Right lobe of liver (tissue), 6 donors: ENCODE results near the gene PTPRK. TPM values are rescaled to one million over a fixed set of nuclear protein-coding genes. Genes with fewer than 3 reads are reported as not detected.

Experiments
- ATAC-seq, 4 donors: fragments of 200-7000 bp; cut with Tn5 transposase; one replicate each; pipeline ENCODE4 v1.9.1; 2020; ENCODE audit warnings: mild to moderate bottlenecking in 4 of 4, moderate library complexity in 4 of 4
- DNase-seq, 3 donors: peaks; one replicate each; pipeline ENCODE4 v3.0.0-alpha.2; 2020
- H3K27ac ChIP-seq, 3 donors: fragments of 200-600 bp; one replicate each; pipeline ENCODE4 v1.8.0; 2022
- H3K27me3 ChIP-seq, 2 donors: fragments of 200-600 bp; one replicate each; pipeline ENCODE4 v1.8.0; 2022
- H3K36me3 ChIP-seq, 4 donors: fragments of 200-600 bp; sonication (generic) in 1 of 4; one replicate each; pipeline versions ENCODE4 v1.5.1 to v1.8.0; 2017 to 2022; ENCODE audit warnings: control low read depth in 1 of 4
- H3K4me1 ChIP-seq, 4 donors: fragments of 200-600 bp; sonication (generic) in 1 of 4; one replicate each; pipeline versions ENCODE4 v1.5.1 to v1.8.0; 2017 to 2022; ENCODE audit warnings: control low read depth in 1 of 4
- H3K4me3 ChIP-seq, 3 donors: fragments of 200-600 bp; one replicate each; pipeline ENCODE4 v1.8.0; 2022
- H3K9me3 ChIP-seq, 4 donors: fragments of 200-600 bp; sonication (generic) in 1 of 4; one replicate each; pipeline versions ENCODE4 v1.5.1 to v1.8.0; 2017 to 2022; ENCODE audit warnings: control low read depth in 1 of 4
- POLR2A ChIP-seq: fragments of 450-650 bp; IDR thresholded peaks from one replicate; pipeline ENCODE4 v1.6.1; 2017; ENCODE audit warnings: antibody characterized with exemption, mild to moderate bottlenecking
- WGBS: methylation state at CpG from one replicate; pipeline ENCODE4 v1.1.6; 2018; ENCODE audit warnings: low coverage, low lambda C conversion rate; ENCODE audit not compliant: insufficient coverage; ENCODE audit errors: missing lambda C conversion rate; 5-methylcytosine and 5-hydroxymethylcytosine counted together
- intact Hi-C, 2 donors: fragments of 100-400 bp; cut with DNase I; formaldehyde crosslinking; loops; one replicate each; pipeline versions ENCODE4 v1.11.2 to v1.14.1; 2022
- total RNA-seq, 6 experiments: library from RNA; depleted of rRNA in 2 of 6; stranded (reverse); fragments of >200 nt in 2 of 6; fragmentation: NEBNext Ultra II Directional in 3 of 6; extraction: Animal tissue kit (Norgen Biotek cat#: 25700) in 3 of 6; gene quantifications; one replicate each; pipeline versions ENCODE4 v1.1.0 to v1.2.4, GENCODE V29; 2016 to 2023
- TF ChIP-seq, protein P1 (sequence below), 4 donors: fragments of 200-600 bp in 3 of 4; fragments of 450-650 bp in 1 of 4; IDR thresholded peaks; one replicate each; pipeline versions ENCODE4 v1.5.1 to v1.8.0; 2016 to 2022; ENCODE audit warnings: antibody characterized with exemption in 4 of 4, mild to moderate bottlenecking in 2 of 4
- donor health status: DM: no; HTN: yes; CAD: no.
- donor health status: DM: no; HTN: no; CAD: no.
- donor health status: DM: no; HTN: no; CAD: no.
- donor health status: DM: no; HTN: yes; CAD: no.
- donor health status: DM: no; HTN: yes; CAD: no.

PTPRK gene
- total RNA-seq, 6 experiments from 2014 or later: 27.7 to 54.5 (median 35.7) TPM

DNA sequence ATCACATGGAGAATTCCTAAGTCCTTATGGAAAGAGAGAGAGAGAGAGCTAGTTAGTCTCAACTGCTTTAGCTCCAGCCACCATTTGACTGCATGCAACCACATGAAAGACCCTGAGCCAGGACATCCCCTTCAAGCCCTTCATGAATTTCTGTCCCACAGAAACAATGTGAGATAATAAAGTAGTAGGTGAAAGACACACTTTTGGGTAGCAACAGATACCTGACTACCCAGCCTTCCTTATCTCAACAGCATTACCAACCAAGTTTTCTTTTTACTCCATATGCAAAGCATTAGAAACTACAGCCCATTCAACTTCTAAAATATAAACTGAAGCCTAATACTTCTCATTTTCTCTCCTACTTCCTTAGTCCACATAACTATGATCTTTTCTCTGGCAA is 596.4 kb downstream of the PTPRK start:
- DNase-seq (no peak), ATAC-seq (no peak)
- H3K4me1 ChIP-seq: no peaks in the 10 kb centered on the region
- no peaks in the 10 kb centered on the region for H3K36me3 ChIP-seq
- H3K27ac ChIP-seq: no peak overlapping the region
- intact Hi-C loops: no loop called here
- TF ChIP-seq, protein P1, sequence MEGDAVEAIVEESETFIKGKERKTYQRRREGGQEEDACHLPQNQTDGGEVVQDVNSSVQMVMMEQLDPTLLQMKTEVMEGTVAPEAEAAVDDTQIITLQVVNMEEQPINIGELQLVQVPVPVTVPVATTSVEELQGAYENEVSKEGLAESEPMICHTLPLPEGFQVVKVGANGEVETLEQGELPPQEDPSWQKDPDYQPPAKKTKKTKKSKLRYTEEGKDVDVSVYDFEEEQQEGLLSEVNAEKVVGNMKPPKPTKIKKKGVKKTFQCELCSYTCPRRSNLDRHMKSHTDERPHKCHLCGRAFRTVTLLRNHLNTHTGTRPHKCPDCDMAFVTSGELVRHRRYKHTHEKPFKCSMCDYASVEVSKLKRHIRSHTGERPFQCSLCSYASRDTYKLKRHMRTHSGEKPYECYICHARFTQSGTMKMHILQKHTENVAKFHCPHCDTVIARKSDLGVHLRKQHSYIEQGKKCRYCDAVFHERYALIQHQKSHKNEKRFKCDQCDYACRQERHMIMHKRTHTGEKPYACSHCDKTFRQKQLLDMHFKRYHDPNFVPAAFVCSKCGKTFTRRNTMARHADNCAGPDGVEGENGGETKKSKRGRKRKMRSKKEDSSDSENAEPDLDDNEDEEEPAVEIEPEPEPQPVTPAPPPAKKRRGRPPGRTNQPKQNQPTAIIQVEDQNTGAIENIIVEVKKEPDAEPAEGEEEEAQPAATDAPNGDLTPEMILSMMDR (IDR thresholded peaks at IDR 0.05): no peak
- no peak for TF ChIP-seq POLR2A
- H3K27me3 ChIP-seq: no peaks in the 10 kb centered on the region
- no peaks in the 10 kb centered on the region for H3K9me3 ChIP-seq
- H3K4me3 ChIP-seq: no peak overlapping the region

GRCh38 chr6:127923135-127923534 is 597.3 kb downstream of the PTPRK start:
- no peaks in the 10 kb centered on the region for H3K36me3 ChIP-seq
- WGBS: no CpG with 5 or more reads among the region's 2 CpGs

GRCh38 chr6:127921982-127922381 is 598.4 kb downstream of the PTPRK start:
- Histone ChIP-seq H3K4me3 (no peak overlapping the region), H3K4me1 (no peaks in the 10 kb centered on the region), H3K27me3 (no peaks in the 10 kb centered on the region), H3K27ac (no peak overlapping the region), H3K9me3 (no peaks in the 10 kb centered on the region), H3K36me3 (no peaks in the 10 kb centered on the region)
- DNase-seq: no peak
- TF ChIP-seq, protein P1 (IDR thresholded peaks at IDR 0.05): no peak
- TF ChIP-seq POLR2A: no peak
- intact Hi-C loops: no loop called here
- WGBS: 86% methylated on average over 6 of the region's 6 CpGs
- ATAC-seq: no peak

More at GRCh38 chr6:127923135-127923534, 597.3 kb downstream of the PTPRK start:
- intact Hi-C loops: no loop called here
- H3K4me1 ChIP-seq: no peaks in the 10 kb centered on the region
- H3K4me3 ChIP-seq: no peak overlapping the region
- H3K27me3 ChIP-seq: no peaks in the 10 kb centered on the region
- DNase-seq: no peak
- H3K9me3 ChIP-seq: no peaks in the 10 kb centered on the region
- ATAC-seq: no peak
- no peak overlapping the region for H3K27ac ChIP-seq
- TF ChIP-seq, protein P1 (IDR thresholded peaks at IDR 0.05): no peak
- no peak for TF ChIP-seq POLR2A

- no peaks in the 10 kb centered on the region for H3K9me3 ChIP-seq
- 31% methylated on average over 2 of the region's 3 CpGs for WGBS
- no peaks in the 10 kb centered on the region for H3K36me3 ChIP-seq
- no peak overlapping the region for H3K4me3 ChIP-seq
- TF ChIP-seq POLR2A: no peak
- TF ChIP-seq, protein P1 (IDR thresholded peaks at IDR 0.05): no peak
- H3K27ac ChIP-seq: no peak overlapping the region
- H3K4me1 ChIP-seq: no peaks in the 10 kb centered on the region
- H3K27me3 ChIP-seq: no peaks in the 10 kb centered on the region
- DNase-seq: no peak
- peak in 3 of 4 donors; percentile 39 to 69 (median 53) for ATAC-seq
- intact Hi-C loops: no loop called here
Measured at GRCh38 chr6:127920804-127921203, 599.6 kb downstream of the PTPRK start.
